Gastroesophageal sphincter (tissue), 3 donors: ENCODE data around the gene FAM43B.

Source experiments
- CTCF ChIP-seq, 4 experiments: fragments of 200-600 bp in 2 of 4; fragments of 450-650 bp in 2 of 4; sonication (generic) in 1 of 4; IDR thresholded peaks; one replicate each; pipeline ENCODE4 v1.5.1; 2017 to 2019; ENCODE audit warnings: antibody characterized with exemption in 4 of 4, mild to moderate bottlenecking in 2 of 4, moderate library complexity in 2 of 4
- EP300 ChIP-seq: sonication (generic); formaldehyde crosslinking; IDR thresholded peaks from one replicate; pipeline ENCODE4 v1.6.1; 2017; ENCODE audit warnings: antibody characterized with exemption, mild to moderate bottlenecking
- POLR2A ChIP-seq, 2 donors: fragments of 450-650 bp; IDR thresholded peaks; one replicate each; pipeline ENCODE4 v1.6.1; 2017; ENCODE audit warnings: antibody characterized with exemption in 2 of 2, mild to moderate bottlenecking in 2 of 2, moderate library complexity in 1 of 2
- POLR2AphosphoS5 ChIP-seq: sonication (generic); formaldehyde crosslinking; IDR thresholded peaks from one replicate; pipeline ENCODE4 v1.6.1; 2017; ENCODE audit warnings: antibody characterized with exemption

GRCh38 chr1:20594746-20595145 lies 42.4 kb downstream of the FAM43B start:
- TF ChIP-seq POLR2A (IDR thresholded peaks at IDR 0.05) (no peak), CTCF (IDR thresholded peaks at IDR 0.05) (no peak), EP300 (no peak), POLR2AphosphoS5 (no peak)
